ENCODE measurements around the gene ARL14.

Gene ARL14

GRCh38 chr3:160676547-160677303 is at the start of gene ARL14:
ARL14 (plus strand) TSS chr3:160677160; CDS start chr3:160677347, 187 bp downstream.
- DNase-seq, result no peak

- no peak for DNase-seq
These were observed 47.5 kb upstream of the ARL14 start for GRCh38 chr3:160629491-160629890.

- DNase-seq, result no peak
These were observed 43.4 kb upstream of the ARL14 start for GRCh38 chr3:160633361-160634083.

- DNase-seq, result no peak
These were observed 41.7 kb upstream of the ARL14 start for GRCh38 chr3:160635213-160635612.

GRCh38 chr3:160637086-160637485 is 39.9 kb upstream of the ARL14 start:
- DNase-seq, result no peak

- no peak for DNase-seq
These were observed 38.8 kb upstream of the ARL14 start for GRCh38 chr3:160638184-160638583.

GRCh38 chr3:160641665-160642309 is 35.2 kb upstream of the ARL14 start:
- no peak for DNase-seq

GRCh38 chr3:160643994-160644393 is 33.0 kb upstream of the ARL14 start:
- DNase-seq, result no peak

- no peak for DNase-seq
These were observed 32.5 kb upstream of the ARL14 start for GRCh38 chr3:160644491-160644890.

GRCh38 chr3:160648701-160649100 is 28.3 kb upstream of the ARL14 start:
- DNase-seq, result no peak

GRCh38 chr3:160649596-160649995 is 27.4 kb upstream of the ARL14 start:
- no peak for DNase-seq

- DNase-seq, result no peak
These were observed 23.4 kb upstream of the ARL14 start for GRCh38 chr3:160653512-160653911.

- no peak for DNase-seq
These were observed 16.1 kb upstream of the ARL14 start for GRCh38 chr3:160660902-160661301.

- DNase-seq, result no peak
These were observed 15.3 kb upstream of the ARL14 start for GRCh38 chr3:160661660-160662059.

- DNase-seq, result no peak
These were observed 11.7 kb upstream of the ARL14 start for GRCh38 chr3:160665231-160665630.

- peak in 1 of 2 donors; percentile 8 for DNase-seq
These were observed 11.0 kb upstream of the ARL14 start for GRCh38 chr3:160665784-160666526.

GRCh38 chr3:160667452-160667851 is 9.5 kb upstream of the ARL14 start:
- DNase-seq, result no peak

- no peak for DNase-seq
These were observed 8.5 kb upstream of the ARL14 start for GRCh38 chr3:160668454-160668853.

GRCh38 chr3:160671231-160671630 is 5.7 kb upstream of the ARL14 start:
- DNase-seq, result no peak

GRCh38 chr3:160671995-160672394 is 5.0 kb upstream of the ARL14 start:
- no peak for DNase-seq

GRCh38 chr3:160673188-160673587 is 3.8 kb upstream of the ARL14 start:
- DNase-seq, result no peak

GRCh38 chr3:160675566-160676124 is 1.3 kb upstream of the ARL14 start:
- DNase-seq, result no peak

- DNase-seq, result no peak
These were observed 510 bp downstream of the ARL14 start for GRCh38 chr3:160677459-160677881.

All from CD4-positive, alpha-beta T cell treated with Interferon alpha-2 for 1 hour (primary cell).